ENCODE data around the gene ARHGEF17. TPM values are rescaled to one million over a fixed set of nuclear protein-coding genes. Genes with fewer than 3 reads are reported as not detected.

The ARHGEF17 gene
- total and polyA plus RNA-seq, 10 donors: 5.1 to 48.5 (median 29.0) TPM

DNA sequence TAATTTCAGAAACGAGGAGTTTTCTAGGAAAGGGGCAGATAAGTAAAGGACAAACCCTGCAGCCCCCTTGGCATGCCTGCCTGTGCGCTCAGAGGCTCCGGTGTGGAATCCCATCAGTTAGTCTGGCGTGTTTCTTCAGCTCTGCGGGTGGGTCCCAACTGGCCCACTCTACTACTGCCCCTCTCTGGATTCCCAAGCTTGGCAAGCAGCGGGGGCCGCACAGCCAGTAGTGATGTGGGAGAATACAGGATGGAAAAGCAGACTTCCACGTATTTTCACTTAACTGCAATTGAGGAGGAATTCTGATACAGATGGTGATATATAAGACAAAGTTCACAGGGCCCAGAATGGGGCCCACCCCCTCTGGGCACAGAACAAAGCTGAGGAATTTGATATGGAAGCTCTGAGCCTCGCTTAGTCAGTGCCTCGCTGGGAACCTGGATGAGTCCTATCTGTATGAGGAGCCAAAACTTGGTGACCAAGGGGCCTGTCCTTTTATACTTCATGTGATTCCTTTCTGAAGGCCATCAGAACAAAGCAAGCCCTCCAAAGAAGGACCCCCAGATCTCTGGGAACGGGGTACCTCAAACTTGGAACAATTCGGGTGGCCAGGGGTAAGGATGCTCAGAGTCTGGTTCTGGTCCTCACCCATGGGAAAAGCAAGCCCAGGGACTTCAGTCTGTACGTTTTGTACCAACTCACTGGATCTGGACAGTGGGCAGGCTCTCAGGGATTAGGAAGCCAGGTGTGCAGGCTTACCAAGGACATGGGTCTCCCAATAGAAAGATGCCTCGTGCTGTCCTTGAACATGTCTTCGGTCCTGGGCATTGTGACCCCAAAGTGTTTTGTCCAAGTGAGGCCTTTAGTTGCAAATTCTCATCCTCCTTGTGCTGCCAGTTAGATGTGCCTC is 94.1 kb downstream of the ARHGEF17 start:
- 92 to 96% (median 95%) methylated on average over 15 of the region's 15 CpGs for WGBS, 5 donors
- no peaks in the 10 kb centered on the region for H3K27me3 ChIP-seq (replicated peaks in 1 of 7)
- H3K27ac ChIP-seq: no peak overlapping the region
- H3K4me3 ChIP-seq: no peak overlapping the region
- peaks cover 0 to 76% (median 28%) of the 10 kb centered on the region in 6 donors for H3K36me3 ChIP-seq
- peak in 1 of 3 donors; percentile 24 for TF ChIP-seq POLR2AphosphoS5 (IDR thresholded peaks at IDR 0.05)
- TF ChIP-seq, protein P1, sequence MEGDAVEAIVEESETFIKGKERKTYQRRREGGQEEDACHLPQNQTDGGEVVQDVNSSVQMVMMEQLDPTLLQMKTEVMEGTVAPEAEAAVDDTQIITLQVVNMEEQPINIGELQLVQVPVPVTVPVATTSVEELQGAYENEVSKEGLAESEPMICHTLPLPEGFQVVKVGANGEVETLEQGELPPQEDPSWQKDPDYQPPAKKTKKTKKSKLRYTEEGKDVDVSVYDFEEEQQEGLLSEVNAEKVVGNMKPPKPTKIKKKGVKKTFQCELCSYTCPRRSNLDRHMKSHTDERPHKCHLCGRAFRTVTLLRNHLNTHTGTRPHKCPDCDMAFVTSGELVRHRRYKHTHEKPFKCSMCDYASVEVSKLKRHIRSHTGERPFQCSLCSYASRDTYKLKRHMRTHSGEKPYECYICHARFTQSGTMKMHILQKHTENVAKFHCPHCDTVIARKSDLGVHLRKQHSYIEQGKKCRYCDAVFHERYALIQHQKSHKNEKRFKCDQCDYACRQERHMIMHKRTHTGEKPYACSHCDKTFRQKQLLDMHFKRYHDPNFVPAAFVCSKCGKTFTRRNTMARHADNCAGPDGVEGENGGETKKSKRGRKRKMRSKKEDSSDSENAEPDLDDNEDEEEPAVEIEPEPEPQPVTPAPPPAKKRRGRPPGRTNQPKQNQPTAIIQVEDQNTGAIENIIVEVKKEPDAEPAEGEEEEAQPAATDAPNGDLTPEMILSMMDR (IDR thresholded peaks at IDR 0.05 in 8 of 11, conservative IDR thresholded peaks at IDR 0.05 in 3 of 11): no peak
- no peak for TF ChIP-seq POLR2A (IDR thresholded peaks at IDR 0.05)
- intact Hi-C loops (cut with DNase I; ENCODE audit: low total_unique reads): no loop called here
- peaks cover 0 to 26% (median 7%) of the 10 kb centered on the region in 6 donors for H3K4me1 ChIP-seq
- no peaks in the 10 kb centered on the region for H3K9me3 ChIP-seq
- no peak for DNase-seq

DNA sequence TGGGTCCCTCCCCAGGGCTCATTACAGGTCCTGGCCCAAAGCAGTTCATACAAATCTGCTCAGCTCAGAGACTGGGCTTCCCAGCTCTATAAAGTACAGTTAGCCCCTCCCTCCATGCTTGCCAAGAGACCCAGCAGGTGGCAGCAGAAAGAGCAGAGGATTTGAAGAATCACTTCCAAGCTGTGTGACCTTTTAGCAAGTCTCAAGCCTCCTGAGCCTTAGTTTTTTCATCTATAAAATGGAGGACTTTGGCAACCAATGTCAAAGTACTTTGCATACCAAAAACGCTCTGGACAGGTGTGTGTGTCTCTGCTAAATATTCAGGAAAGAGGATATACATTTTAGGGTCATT is 94.7 kb downstream of the ARHGEF17 start:
- Histone ChIP-seq H3K4me1 (peaks cover 0 to 26% (median 7%) of the 10 kb centered on the region in 6 donors), H3K4me3 (no peak overlapping the region), H3K27me3 (replicated peaks in 1 of 7) (no peaks in the 10 kb centered on the region), H3K27ac (no peak overlapping the region), H3K36me3 (peaks cover 0 to 76% (median 28%) of the 10 kb centered on the region in 6 donors), H3K9me3 (no peaks in the 10 kb centered on the region)
- intact Hi-C loops (cut with DNase I; ENCODE audit: low total_unique reads): no loop called here
- TF ChIP-seq, protein P1 (IDR thresholded peaks at IDR 0.05 in 8 of 11, conservative IDR thresholded peaks at IDR 0.05 in 3 of 11): peak in 2 of 11 experiments; percentile 20 to 39
- no peak for TF ChIP-seq POLR2A (IDR thresholded peaks at IDR 0.05)
- DNase-seq: no peak
- WGBS, 5 donors: 68 to 93% (median 80%) methylated on average over 1 of the region's 1 CpG

DNA sequence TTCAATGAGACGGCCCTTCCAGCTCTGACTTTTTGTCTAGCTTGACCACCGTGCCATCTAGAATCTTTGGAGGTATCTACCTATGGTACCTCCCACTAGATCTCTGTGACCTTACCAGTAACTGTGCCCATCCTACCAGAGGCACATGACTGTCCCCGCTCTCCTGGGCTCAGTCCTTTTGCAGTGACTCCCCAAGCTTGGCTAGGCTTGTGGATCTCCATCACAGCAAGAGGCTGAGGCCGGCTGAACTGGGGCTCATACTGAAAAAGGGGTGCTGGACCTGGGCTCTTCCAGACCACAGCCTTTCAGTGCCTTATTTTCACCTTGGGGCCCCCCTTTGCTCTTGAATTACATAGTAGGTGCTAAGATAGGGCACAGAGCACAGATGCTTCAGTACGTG is 95.5 kb downstream of the ARHGEF17 start:
- DNase-seq: no peak
- 92 to 96% (median 93%) methylated on average over 5 of the region's 5 CpGs for WGBS, 5 donors
- peak overlapping the region in 3 of 8 donors; percentile 23 to 49 (median 40) for H3K27ac ChIP-seq
- intact Hi-C loops (cut with DNase I; ENCODE audit: low total_unique reads): no loop called here
- H3K4me3 ChIP-seq: no peak overlapping the region
- H3K9me3 ChIP-seq: no peaks in the 10 kb centered on the region
- H3K4me1 ChIP-seq: peaks cover 0 to 26% (median 7%) of the 10 kb centered on the region in 6 donors
- TF ChIP-seq POLR2A (IDR thresholded peaks at IDR 0.05) (no peak), POLR2AphosphoS5 (IDR thresholded peaks at IDR 0.05) (peak in 1 of 3 donors; percentile 4)
- no peaks in the 10 kb centered on the region for H3K27me3 ChIP-seq (replicated peaks in 1 of 7)
- peaks cover 0 to 76% (median 23%) of the 10 kb centered on the region in 6 donors for H3K36me3 ChIP-seq

DNA sequence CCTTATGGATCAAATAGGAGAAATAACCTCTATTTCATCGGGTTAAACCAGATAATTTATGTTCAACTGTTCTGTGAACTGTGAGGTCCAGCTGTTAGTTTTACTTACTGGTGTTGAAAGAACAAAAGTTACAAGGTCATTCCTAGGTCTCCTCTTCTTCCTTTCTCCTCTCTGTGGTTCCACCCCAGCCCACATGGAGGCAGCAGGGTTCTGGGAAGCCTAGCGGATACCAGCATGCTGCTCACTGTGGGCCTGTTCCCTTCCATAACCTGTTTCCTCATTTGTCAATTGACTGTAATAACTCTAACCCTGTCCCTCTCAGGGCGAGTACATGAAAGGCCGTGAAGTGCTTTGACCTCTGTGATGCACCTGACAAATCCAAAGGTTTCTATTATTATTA is 96.0 kb downstream of the ARHGEF17 start:
- Histone ChIP-seq H3K4me3 (no peak overlapping the region), H3K36me3 (peaks cover 0 to 76% (median 23%) of the 10 kb centered on the region in 6 donors), H3K27ac (peak overlapping the region in 3 of 8 donors; percentile 23 to 49 (median 40)), H3K4me1 (peaks cover 0 to 26% (median 7%) of the 10 kb centered on the region in 6 donors), H3K9me3 (no peaks in the 10 kb centered on the region), H3K27me3 (replicated peaks in 1 of 7) (no peaks in the 10 kb centered on the region)
- peak; percentile 77 for DNase-seq
- WGBS, 5 donors: 39 to 71% (median 44%) methylated on average over 4 of the region's 4 CpGs
- TF ChIP-seq, protein P1 (IDR thresholded peaks at IDR 0.05 in 8 of 11, conservative IDR thresholded peaks at IDR 0.05 in 3 of 11): peak in 10 of 11 experiments; percentile 22 to 65 (median 48)
- peak in 1 of 3 donors; percentile 51 for TF ChIP-seq POLR2AphosphoS5 (IDR thresholded peaks at IDR 0.05)
- no peak for TF ChIP-seq POLR2A (IDR thresholded peaks at IDR 0.05)
- intact Hi-C loops (cut with DNase I; ENCODE audit: low total_unique reads): no loop called here

All from spleen (tissue), 11 donors.